Measurements from ENCODE around the gene DNAJC30.

DNA sequence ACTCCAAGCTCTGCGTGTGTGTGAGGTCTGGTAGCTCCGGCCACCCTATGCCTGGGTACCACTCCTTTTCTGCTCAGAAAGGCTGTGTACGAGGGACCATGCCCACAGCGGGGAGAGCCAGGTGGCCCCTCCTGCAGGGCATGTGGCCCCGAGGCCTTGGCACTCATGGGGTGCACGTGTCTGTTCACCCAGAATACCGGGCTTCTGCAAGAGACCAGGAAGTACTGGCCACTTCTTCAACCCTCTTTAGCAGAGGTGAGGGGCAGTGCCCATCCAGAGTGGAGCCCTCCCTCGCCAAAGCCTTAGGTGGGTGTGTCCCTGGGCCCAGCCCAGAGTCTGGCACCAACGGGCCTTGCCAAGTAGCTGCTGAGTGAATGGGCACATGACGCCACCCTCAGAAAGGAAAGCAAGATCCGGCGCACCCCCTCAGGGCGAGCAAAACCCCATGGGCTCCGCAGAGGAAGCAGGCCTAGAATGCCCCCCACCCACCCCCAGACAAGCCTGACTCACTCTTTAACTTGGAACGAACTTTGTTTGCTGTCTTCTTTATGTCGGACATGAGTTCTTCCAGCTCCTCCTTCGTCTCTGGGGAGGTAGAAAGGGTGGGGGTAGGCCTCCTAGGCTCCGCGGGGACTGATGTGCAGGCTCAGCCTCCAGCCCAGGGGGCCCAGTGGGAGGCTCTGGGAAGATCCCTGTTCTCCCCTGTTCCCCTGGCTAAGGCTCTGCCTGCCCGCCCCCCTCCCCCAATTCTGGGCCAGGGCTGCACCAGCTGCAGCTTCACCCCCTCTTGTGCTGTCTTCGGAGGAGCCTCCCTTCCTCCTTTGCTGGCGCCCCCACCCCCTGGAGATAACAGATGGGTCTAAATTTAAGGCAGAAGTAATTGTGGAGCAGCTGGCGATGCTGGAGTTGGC, 21.6 kb upstream of the DNAJC30 start:
- no peak for TF ChIP-seq CTCF (IDR thresholded peaks at IDR 0.05; ENCODE audit: low read depth, low read length, poor library complexity, severe bottlenecking)
- no peak for TF ChIP-seq EZH2phosphoT487 (IDR thresholded peaks at IDR 0.05; ENCODE audit: borderline replicate concordance, low read length)

All from DOHH2 (cell line).